ENCODE results near the gene TOR1AIP2.

DNA sequence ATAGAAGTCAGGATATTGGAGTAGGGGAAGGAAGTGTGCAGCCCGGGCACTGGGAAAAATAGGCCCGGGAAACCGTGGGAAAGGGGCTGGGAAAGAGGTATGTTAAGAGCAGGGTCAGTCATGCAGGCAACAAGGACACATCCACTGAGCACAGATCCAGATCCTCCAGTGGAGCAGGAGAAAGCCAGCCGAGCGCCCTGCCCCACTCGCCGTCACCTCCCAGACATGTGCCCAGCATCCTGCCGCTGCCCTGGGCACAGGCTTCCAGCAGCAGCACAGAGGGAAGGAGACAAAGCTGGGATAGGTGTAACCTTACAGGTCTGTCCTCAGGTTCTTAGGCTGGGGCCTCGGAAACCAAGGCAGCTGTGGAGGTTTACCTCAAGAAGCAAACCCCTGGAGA, 70.3 kb downstream of the TOR1AIP2 start:
- TF ChIP-seq, protein P1, sequence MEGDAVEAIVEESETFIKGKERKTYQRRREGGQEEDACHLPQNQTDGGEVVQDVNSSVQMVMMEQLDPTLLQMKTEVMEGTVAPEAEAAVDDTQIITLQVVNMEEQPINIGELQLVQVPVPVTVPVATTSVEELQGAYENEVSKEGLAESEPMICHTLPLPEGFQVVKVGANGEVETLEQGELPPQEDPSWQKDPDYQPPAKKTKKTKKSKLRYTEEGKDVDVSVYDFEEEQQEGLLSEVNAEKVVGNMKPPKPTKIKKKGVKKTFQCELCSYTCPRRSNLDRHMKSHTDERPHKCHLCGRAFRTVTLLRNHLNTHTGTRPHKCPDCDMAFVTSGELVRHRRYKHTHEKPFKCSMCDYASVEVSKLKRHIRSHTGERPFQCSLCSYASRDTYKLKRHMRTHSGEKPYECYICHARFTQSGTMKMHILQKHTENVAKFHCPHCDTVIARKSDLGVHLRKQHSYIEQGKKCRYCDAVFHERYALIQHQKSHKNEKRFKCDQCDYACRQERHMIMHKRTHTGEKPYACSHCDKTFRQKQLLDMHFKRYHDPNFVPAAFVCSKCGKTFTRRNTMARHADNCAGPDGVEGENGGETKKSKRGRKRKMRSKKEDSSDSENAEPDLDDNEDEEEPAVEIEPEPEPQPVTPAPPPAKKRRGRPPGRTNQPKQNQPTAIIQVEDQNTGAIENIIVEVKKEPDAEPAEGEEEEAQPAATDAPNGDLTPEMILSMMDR (IDR thresholded peaks at IDR 0.05; ENCODE audit: low read depth, low read length), result no peak
- TF ChIP-seq EZH2phosphoT487 (IDR thresholded peaks at IDR 0.05; ENCODE audit: low read depth), result no peak
